ENCODE measurements around the gene ORC5. TPM values are rescaled to one million over a fixed set of nuclear protein-coding genes. Genes with fewer than 3 reads are reported as not detected.

Gene ORC5
- total and polyA plus RNA-seq, 2 experiments from 2014 or later, result 10.9 to 89.0 TPM

DNA sequence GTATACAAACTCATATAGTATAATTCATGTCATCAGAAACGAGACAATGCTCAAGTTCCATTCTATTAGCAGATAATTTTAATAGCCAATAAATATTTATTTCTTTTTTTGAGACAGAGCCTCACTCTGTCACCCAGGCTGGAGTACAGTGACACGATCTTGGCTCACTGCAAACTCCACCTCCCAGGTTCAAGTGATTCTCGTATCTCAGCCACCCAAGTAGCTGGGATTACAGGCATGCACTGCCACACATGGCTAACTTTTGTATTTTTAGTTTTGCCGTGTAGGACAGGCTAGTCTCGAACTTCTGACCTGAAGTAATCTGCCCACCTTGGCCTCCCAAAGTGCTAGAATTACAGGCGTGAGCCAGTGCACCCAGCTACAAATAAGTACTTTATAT lies 45.7 kb downstream of the ORC5 start:
- Histone ChIP-seq H3K36me3 (ENCODE audit: insufficient read depth) (peaks cover 4% of the 10 kb centered on the region; the same call in 1 of the 2 replicates), H3K4me3 (no peak overlapping the region), H4K20me1 (replicated peaks; ENCODE audit: insufficient read depth) (no peaks in the 10 kb centered on the region), H2AFZ (no peak overlapping the region), H3K79me2 (replicated peaks; ENCODE audit: insufficient read depth) (no peaks in the 10 kb centered on the region), H3K27me3 (ENCODE audit: insufficient read depth) (no peaks in the 10 kb centered on the region), H3F3A (replicated peaks; ENCODE audit: low read depth) (no peaks in the 10 kb centered on the region), H3K27ac (ENCODE audit: low read depth) (no peak overlapping the region), H3K9me2 (ENCODE audit: insufficient read depth) (no peaks in the 10 kb centered on the region), H3K4me2 (no peak overlapping the region), H3K4me1 (ENCODE audit: insufficient read depth) (no peaks in the 10 kb centered on the region)
- H3K36me3 Mint-ChIP-seq (ENCODE audit: low read depth), result peaks cover 19% of the 10 kb centered on the region; the same call in 2 of the 3 replicates
- no peak overlapping the region for H3K4me3 Mint-ChIP-seq
- DNase-seq (ENCODE audit: low spot score), result no peak
- H3K4me1 Mint-ChIP-seq, result no peaks in the 10 kb centered on the region
- H3K9me3 Mint-ChIP-seq, result no peaks in the 10 kb centered on the region
- TF ChIP-seq, protein P1, sequence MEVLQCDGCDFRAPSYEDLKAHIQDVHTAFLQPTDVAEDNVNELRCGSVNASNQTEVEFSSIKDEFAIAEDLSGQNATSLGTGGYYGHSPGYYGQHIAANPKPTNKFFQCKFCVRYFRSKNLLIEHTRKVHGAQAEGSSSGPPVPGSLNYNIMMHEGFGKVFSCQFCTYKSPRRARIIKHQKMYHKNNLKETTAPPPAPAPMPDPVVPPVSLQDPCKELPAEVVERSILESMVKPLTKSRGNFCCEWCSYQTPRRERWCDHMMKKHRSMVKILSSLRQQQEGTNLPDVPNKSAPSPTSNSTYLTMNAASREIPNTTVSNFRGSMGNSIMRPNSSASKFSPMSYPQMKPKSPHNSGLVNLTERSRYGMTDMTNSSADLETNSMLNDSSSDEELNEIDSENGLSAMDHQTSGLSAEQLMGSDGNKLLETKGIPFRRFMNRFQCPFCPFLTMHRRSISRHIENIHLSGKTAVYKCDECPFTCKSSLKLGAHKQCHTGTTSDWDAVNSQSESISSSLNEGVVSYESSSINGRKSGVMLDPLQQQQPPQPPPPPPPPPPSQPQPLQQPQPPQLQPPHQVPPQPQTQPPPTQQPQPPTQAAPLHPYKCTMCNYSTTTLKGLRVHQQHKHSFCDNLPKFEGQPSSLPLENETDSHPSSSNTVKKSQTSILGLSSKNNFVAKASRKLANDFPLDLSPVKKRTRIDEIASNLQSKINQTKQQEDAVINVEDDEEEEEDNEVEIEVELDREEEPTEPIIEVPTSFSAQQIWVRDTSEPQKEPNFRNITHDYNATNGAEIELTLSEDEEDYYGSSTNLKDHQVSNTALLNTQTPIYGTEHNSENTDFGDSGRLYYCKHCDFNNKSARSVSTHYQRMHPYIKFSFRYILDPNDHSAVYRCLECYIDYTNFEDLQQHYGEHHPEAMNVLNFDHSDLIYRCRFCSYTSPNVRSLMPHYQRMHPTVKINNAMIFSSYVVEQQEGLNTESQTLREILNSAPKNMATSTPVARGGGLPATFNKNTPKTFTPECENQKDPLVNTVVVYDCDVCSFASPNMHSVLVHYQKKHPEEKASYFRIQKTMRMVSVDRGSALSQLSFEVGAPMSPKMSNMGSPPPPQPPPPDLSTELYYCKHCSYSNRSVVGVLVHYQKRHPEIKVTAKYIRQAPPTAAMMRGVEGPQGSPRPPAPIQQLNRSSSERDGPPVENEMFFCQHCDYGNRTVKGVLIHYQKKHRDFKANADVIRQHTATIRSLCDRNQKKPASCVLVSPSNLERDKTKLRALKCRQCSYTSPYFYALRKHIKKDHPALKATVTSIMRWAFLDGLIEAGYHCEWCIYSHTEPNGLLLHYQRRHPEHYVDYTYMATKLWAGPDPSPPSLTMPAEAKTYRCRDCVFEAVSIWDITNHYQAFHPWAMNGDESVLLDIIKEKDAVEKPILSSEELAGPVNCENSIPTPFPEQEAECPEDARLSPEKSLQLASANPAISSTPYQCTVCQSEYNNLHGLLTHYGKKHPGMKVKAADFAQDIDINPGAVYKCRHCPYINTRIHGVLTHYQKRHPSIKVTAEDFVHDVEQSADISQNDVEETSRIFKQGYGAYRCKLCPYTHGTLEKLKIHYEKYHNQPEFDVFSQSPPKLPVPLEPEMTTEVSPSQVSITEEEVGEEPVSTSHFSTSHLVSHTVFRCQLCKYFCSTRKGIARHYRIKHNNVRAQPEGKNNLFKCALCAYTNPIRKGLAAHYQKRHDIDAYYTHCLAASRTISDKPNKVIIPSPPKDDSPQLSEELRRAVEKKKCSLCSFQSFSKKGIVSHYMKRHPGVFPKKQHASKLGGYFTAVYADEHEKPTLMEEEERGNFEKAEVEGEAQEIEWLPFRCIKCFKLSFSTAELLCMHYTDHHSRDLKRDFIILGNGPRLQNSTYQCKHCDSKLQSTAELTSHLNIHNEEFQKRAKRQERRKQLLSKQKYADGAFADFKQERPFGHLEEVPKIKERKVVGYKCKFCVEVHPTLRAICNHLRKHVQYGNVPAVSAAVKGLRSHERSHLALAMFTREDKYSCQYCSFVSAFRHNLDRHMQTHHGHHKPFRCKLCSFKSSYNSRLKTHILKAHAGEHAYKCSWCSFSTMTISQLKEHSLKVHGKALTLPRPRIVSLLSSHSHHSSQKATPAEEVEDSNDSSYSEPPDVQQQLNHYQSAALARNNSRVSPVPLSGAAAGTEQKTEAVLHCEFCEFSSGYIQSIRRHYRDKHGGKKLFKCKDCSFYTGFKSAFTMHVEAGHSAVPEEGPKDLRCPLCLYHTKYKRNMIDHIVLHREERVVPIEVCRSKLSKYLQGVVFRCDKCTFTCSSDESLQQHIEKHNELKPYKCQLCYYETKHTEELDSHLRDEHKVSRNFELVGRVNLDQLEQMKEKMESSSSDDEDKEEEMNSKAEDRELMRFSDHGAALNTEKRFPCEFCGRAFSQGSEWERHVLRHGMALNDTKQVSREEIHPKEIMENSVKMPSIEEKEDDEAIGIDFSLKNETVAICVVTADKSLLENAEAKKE (CRISPR knock-in tag; IDR thresholded peaks at IDR 0.05), result no peak
- no peak for TF ChIP-seq NANOG (IDR thresholded peaks at IDR 0.05; ENCODE audit: borderline replicate concordance)
- TF ChIP-seq, protein P2, sequence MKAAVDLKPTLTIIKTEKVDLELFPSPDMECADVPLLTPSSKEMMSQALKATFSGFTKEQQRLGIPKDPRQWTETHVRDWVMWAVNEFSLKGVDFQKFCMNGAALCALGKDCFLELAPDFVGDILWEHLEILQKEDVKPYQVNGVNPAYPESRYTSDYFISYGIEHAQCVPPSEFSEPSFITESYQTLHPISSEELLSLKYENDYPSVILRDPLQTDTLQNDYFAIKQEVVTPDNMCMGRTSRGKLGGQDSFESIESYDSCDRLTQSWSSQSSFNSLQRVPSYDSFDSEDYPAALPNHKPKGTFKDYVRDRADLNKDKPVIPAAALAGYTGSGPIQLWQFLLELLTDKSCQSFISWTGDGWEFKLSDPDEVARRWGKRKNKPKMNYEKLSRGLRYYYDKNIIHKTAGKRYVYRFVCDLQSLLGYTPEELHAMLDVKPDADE (IDR thresholded peaks at IDR 0.05), result no peak
- TF ChIP-seq, protein P3, sequence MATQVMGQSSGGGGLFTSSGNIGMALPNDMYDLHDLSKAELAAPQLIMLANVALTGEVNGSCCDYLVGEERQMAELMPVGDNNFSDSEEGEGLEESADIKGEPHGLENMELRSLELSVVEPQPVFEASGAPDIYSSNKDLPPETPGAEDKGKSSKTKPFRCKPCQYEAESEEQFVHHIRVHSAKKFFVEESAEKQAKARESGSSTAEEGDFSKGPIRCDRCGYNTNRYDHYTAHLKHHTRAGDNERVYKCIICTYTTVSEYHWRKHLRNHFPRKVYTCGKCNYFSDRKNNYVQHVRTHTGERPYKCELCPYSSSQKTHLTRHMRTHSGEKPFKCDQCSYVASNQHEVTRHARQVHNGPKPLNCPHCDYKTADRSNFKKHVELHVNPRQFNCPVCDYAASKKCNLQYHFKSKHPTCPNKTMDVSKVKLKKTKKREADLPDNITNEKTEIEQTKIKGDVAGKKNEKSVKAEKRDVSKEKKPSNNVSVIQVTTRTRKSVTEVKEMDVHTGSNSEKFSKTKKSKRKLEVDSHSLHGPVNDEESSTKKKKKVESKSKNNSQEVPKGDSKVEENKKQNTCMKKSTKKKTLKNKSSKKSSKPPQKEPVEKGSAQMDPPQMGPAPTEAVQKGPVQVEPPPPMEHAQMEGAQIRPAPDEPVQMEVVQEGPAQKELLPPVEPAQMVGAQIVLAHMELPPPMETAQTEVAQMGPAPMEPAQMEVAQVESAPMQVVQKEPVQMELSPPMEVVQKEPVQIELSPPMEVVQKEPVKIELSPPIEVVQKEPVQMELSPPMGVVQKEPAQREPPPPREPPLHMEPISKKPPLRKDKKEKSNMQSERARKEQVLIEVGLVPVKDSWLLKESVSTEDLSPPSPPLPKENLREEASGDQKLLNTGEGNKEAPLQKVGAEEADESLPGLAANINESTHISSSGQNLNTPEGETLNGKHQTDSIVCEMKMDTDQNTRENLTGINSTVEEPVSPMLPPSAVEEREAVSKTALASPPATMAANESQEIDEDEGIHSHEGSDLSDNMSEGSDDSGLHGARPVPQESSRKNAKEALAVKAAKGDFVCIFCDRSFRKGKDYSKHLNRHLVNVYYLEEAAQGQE (IDR thresholded peaks at IDR 0.05; ENCODE audit: unreplicated experiment), result no peak
- TF ChIP-seq EZH2phosphoT487 (IDR thresholded peaks at IDR 0.05; ENCODE audit: unreplicated experiment), result no peak
- TF ChIP-seq, protein P4, sequence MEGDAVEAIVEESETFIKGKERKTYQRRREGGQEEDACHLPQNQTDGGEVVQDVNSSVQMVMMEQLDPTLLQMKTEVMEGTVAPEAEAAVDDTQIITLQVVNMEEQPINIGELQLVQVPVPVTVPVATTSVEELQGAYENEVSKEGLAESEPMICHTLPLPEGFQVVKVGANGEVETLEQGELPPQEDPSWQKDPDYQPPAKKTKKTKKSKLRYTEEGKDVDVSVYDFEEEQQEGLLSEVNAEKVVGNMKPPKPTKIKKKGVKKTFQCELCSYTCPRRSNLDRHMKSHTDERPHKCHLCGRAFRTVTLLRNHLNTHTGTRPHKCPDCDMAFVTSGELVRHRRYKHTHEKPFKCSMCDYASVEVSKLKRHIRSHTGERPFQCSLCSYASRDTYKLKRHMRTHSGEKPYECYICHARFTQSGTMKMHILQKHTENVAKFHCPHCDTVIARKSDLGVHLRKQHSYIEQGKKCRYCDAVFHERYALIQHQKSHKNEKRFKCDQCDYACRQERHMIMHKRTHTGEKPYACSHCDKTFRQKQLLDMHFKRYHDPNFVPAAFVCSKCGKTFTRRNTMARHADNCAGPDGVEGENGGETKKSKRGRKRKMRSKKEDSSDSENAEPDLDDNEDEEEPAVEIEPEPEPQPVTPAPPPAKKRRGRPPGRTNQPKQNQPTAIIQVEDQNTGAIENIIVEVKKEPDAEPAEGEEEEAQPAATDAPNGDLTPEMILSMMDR (conservative IDR thresholded peaks at IDR 0.05; ENCODE audit: low read depth in 2 of 2), result no peak
- no peak for TF ChIP-seq ZNF331 (CRISPR knock-in tag; IDR thresholded peaks at IDR 0.05; ENCODE audit: low read depth)
- no peak for TF ChIP-seq ZNF114 (CRISPR knock-in tag; IDR thresholded peaks at IDR 0.05)
- no peak for TF ChIP-seq STAT1 (IDR thresholded peaks at IDR 0.05; ENCODE audit: unreplicated experiment)
- TF ChIP-seq JUNB (IDR thresholded peaks at IDR 0.05; ENCODE audit: unreplicated experiment), result no peak
- no peaks in the 10 kb centered on the region for H3K27me3 Mint-ChIP-seq (ENCODE audit: insufficient read depth, low read depth, poor library complexity)
- H3K27ac Mint-ChIP-seq, result no peak overlapping the region
- no peak for ATAC-seq
